ENCODE results near the gene SFXN5.

The SFXN5 gene

DNA sequence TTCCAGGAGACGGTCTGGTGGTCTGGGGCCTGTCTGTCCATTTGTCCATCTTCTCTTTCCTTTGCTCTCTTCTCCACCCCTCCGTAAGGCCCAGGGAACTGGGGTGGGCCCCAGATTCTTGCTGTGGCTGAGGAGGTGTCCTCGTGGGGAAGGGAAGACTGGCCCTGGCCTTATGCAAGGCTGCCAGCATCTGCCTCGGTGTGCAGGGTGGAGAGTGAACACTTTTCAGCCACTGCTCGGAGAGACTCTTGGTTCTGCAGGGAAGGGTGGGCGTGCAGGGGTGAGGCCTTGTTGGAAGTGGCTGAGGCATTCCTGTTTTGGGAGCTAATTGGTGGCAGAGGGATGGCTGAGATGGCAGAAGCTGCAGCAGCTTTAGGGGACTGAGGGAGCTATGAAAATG is 131.2 kb downstream of the SFXN5 start:
- no peak for DNase-seq (ENCODE audit: low spot score)

DNA sequence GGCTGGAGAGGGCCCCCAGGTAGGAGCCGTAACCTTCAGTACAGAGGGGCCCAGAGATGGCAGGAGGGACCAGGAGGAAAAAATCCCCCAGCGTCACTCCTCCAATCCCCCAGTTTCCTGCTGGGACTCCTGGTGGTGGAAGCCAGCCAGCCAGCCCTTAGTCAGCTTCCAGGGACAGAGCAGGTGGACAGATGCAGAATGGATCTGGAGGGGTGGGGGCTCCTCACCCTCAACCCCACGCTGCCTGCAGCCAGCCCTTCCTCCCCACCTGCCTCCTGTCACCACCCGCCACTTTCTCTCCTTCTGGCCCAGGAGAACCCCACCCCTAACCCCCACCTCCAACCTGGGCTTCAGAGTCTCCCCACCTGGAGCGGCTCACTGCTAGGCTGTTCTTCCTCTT is 133.1 kb downstream of the SFXN5 start:
- DNase-seq (ENCODE audit: low spot score): no peak

DNA sequence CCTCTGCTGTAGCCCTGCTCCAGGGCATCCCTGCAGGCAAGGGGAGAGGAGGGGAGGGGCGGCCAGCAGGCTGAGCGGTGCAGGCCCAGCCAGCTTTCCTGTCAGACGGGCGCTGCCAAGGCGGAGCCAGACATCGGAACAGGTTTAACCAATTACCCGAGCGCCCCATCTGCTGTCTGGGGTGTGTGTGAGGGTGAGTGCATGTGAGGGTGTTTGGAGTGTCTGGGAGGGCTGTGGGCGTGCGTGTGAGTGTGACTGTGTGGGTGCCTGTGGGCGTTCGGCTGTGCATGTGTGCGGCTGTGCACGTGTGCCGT is 134.2 kb downstream of the SFXN5 start:
- no peak for DNase-seq (ENCODE audit: low spot score)

DNA sequence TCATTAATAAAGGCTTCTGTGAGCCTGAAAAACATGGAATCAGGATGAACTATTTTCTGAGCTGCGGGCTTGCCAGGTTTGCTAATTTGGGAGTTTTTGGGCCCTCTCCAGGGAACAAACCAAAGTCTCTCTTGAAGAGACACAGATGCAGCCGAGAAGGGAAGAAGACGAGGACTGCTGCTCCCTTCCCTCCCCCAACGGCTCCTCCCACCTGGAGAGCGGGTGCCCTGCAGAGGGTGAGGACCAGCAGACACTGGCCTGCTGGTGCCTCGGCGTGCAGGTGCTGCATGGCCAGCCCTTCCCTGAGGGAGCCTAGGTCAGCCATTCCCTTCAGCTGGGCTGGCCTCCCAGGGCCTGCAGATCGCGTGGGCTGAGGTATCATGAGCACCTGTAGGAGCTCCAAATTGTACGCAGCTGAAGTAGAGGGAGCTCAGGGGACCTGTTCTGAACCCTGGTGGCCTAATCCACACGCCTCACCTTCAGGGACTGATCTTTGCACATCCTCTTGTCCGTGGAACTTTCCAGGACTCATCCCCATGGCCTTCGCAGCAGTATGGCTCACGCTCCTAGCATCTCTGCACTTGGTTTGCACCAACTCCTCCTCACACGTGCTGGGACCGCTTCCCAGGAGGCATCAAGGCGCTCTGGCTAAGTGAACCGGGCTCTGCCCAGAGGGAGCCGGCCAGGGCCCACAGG is 134.7 kb downstream of the SFXN5 start:
- no peak for DNase-seq (ENCODE audit: low spot score)

DNA sequence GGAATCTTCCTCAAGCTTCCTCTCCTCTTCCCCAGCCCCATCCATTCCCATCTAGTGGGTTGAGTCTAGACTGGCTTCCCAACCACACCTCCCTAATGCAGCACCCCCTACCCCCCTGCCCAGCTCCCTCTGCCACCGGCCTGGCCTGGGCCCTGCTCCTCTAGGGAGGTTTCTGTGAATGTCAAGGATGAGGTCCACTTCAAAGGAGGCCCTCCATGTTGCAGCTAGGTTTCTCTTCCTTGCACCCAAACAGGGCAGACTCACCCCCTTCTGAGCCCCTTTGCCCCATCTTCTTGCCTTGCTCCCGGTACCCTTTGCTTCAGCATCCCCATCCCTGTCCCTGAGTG is 135.9 kb downstream of the SFXN5 start:
- DNase-seq (ENCODE audit: low spot score): no peak

DNA sequence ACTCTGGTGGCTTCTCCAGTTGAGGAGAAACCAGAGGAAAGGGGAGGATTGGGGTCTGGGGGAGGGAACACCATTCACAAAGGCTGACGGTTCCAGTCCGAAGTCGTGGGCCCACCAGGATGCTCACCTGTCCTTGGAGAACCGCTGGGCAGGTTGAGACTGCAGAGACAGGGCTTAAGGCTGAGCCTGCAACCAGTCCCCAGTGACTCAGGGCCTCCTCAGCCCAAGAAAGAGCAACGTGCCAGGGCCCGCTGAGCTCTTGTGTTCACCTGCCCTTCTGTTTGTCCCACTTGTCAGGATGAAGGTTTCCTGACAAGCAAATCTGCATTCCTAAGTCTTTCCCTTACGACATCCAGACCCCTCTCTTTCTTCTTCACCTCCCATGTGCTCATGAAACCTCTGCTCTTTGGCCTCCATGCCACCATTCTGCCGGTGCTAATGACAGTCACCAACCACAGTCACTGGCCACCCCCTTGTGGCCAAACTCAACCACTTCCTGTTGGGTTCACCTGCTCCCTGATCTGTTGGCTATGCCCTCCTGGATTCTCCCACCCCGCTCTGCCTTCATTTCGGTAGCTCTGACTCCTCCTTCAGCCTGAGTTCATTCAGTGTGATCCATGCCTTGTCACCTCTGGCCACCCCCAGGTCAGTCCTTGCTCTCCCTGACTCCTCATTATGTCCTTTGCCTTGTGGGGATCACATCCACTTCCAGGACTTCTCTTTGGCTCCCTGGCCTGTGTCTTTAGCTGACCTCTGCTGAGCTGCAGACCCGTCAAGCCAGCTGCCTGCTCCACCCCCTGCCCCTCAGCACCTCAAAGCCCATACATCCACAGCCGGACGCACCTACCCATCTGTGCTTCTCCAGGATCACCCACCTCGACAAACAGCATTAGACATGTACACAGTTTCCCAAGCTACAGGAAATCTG is 136.6 kb downstream of the SFXN5 start:
- no peak for DNase-seq (ENCODE audit: low spot score)

DNA sequence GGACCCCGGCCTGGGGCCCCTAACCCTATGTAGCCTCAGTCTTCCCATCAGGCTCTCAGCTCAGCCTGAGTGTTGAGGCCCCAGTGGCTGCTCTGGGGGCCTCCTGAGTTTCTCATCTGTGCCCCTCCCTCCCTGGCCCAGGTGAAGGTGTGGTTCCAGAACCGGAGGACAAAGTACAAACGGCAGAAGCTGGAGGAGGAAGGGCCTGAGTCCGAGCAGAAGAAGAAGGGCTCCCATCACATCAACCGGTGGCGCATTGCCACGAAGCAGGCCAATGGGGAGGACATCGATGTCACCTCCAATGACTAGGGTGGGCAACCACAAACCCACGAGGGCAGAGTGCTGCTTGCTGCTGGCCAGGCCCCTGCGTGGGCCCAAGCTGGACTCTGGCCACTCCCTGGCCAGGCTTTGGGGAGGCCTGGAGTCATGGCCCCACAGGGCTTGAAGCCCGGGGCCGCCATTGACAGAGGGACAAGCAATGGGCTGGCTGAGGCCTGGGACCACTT is 137.8 kb downstream of the SFXN5 start:
- DNase-seq (ENCODE audit: low spot score): no peak

DNA sequence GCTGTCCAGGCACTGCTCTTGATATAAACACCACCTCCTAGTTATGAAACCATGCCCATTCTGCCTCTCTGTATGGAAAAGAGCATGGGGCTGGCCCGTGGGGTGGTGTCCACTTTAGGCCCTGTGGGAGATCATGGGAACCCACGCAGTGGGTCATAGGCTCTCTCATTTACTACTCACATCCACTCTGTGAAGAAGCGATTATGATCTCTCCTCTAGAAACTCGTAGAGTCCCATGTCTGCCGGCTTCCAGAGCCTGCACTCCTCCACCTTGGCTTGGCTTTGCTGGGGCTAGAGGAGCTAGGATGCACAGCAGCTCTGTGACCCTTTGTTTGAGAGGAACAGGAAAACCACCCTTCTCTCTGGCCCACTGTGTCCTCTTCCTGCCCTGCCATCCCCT is 138.3 kb downstream of the SFXN5 start:
- DNase-seq (ENCODE audit: low spot score): no peak

DNA sequence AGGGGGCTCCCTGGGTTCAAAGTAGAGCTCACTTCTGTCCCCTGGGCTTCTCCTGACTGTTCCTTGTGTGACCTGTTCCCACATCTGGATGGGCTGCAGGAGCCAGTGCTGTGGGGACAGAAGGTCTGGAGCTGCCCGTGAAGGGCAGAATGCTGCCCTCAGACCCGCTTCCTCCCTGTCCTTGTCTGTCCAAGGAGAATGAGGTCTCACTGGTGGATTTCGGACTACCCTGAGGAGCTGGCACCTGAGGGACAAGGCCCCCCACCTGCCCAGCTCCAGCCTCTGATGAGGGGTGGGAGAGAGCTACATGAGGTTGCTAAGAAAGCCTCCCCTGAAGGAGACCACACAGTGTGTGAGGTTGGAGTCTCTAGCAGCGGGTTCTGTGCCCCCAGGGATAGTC is 138.7 kb downstream of the SFXN5 start:
- no peak for DNase-seq (ENCODE audit: low spot score)

DNA sequence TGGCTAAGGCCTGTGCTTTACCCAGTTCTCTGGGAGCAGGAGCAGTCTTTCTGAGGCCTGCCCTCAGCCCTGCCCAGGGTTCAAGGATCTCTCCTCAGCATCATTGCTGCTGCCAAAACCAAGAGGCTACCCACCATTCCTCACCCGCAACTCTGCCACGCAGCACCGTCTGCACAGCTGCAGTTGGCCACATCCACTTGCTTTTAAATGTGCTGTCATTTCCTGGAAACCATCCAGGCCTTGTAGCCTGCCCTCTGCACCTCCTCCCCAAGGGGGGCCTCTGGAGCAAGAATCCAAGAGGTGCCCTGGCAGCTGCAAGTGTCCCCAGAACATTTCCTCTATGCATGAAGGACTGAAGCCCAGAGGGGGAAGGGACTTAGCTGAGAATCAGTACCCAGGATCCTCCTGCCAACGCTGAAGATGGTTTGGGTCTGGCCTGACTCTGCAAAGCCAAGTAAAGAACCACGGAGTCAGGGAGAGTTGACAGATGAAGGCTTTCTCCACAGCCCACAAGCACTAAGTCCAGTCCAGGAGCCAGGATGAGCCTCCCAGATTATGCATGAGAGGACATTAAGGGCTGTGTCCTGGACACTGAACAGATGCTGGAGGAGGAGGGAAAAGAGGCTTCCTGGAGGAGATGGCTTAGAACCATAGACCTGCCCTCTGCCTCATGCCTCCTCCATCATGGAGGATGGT is 139.3 kb downstream of the SFXN5 start:
- no peak for DNase-seq (ENCODE audit: low spot score)

DNA sequence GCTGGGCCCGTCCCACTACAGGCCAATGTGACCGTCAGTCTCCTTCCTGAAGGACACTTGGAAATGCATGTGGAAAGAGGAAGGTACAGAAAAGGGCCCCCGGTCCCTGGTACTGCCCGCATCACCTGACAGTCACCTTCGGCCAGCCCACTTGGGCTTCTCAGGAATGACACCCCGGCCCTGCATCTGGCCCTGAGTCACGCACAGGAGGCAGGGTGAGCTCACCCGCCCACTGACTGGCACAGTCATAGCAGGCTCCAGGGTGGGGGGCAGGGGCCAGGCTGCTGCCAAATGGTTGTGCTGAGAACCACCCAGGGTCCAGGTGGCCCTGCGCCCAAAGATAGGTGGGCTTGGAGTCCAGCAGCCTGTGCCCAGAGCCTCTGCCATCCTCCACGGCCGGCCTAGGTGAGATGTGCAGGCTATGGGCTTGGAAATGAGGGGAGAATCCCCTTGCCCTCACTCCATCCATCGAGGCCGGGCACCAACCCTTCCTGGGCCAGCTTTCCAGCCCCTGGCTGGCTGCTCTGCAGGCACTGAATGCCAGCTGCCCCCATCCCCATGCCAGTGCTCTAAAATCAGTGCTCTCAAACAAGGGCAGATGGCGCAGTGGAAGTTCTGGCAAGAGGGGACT is 140.1 kb downstream of the SFXN5 start:
- no peak for DNase-seq (ENCODE audit: low spot score)

DNA sequence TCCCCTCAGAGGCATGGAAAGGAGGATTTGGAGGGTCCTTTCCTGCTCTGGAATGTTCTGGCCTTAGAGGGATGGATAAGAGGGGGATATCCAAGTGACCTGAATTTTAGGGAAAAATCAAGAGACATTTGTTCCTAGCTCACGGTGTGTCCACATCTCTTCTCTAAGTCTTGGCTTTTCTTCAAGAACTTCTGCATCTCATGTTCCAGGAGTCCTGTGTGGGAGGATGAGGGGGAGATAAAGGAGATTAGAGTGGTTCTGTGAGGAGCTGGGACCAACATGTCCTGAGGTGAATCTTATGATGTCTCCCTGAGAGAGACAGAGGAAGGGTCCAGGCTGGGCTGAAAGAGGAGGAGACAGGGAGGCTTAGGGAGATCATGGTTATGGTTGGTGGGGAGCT is 142.5 kb downstream of the SFXN5 start:
- DNase-seq (ENCODE audit: low spot score): no peak

DNA sequence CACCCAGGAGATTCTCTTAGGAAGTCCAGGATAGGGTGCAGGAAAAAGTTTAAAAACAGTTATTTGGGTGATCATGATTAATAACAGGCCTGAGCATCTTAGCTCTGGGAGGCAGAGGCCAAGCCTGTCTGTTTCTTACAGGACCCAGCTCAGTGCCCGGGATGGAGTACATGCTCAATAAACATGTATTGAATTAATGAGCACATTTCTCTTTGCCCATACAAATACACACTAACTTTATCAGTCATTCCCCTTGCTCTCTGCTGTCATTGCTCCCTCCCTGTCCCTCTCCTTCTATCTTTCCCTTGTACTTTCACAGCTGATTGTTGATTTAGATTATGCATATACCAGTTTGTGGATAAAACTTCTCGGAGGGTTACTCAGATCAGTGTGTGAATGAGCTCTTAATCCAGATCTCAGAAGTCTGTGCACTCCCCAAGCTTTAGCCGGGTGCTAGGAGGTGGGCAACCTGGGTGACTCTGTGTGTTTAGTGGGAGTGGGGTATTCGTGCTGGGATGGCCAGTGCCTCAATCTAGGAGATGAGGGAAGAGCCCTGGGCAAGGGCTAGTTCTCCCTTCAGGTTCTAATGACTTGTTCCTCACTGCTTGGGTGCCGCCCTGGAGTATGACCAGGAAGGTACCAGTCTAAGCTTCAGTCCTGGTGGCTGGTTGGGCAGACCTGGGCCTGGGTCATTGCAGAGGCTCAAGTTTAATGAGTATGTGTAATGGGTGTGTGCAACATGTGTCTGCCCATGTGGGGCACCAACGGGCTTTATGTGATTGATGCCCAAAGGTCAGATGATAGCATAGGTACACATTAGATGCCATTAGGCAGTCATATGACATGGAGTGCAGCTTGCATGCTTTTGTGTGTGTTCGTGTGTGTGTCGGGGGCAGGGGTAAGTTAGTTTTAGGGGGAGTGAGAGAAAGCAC is 143.6 kb downstream of the SFXN5 start:
- no peak for DNase-seq (ENCODE audit: low spot score)

DNA sequence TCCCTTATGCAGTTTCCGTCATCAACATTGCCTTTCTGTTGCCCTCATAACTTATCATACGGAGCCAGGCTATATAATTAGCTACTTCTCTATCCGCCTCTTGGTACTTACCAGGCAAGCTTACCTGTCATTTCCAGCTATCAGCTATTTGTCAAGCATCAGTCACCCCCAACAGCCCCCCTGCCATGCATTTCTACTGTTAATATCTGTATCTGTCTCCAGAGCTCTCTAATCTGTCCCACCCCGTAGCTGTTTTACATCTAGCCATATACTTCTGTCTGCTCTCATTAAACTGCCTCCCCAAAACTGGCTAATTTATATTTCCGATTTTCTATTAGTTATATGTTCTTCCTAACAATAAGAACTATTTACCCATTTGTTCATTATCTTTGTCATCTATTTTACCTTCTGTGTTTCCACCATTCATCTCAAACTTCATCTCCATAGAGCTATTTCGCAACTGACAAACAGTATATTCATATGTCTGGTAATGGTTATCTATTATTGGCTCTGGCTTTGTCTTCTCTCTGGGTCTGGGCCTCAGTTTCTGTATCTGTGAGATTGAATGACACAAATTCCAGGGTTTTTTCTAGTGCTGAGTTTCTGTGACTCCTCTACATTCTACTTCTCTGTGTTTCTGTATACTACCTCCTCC is 144.6 kb downstream of the SFXN5 start:
- DNase-seq (ENCODE audit: low spot score): no peak

DNA sequence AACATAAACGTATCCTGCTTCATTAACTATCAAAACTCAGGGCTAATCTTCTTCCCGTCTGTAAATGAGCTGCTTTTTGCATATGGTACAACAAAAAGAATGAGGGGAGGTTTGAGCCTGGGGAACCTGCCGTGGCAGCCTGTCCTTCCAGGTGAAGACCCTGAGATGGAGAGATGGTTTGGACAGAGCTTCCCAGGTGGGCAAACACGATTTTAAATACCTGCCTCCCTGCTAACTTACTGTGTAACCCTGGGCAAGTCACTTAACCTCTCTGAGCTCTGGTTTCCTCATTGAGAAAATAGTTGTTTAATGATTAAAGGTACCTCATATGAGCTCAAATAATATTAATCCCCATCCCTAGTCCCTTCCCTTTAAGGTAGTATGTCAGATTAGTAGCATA is 145.1 kb downstream of the SFXN5 start:
- no peak for DNase-seq (ENCODE audit: low spot score)

DNA sequence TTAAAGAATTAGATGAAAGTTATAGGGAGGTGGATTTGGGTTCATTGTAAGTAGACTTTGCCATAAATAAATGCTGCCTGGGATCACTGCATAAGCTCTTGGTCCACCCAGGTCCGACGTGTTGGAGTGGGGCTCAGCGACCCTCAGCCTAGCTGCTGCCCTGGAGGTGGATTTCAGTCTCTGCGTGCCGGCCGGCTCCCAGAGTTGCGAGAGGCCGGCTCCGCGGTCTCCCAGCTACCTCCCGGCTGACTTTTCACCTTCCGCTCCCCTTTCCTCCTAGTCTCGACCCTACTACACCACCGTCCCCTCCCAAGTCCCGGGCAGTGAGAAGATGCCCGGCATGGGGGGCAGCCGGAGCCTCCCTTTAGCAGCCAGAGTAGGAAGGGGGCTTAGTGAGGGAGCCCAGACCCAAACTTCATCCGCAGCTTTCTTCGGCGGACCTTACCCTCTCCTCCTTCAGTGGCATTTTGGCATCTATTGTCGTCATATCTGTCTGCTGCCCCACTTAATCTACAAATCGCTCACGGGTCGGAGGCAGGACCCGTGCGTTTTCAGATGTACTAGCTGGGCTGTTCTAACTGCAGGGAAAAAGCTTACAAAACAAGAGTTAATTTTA is 146.1 kb downstream of the SFXN5 start:
- DNase-seq (ENCODE audit: low spot score): no peak

DNA sequence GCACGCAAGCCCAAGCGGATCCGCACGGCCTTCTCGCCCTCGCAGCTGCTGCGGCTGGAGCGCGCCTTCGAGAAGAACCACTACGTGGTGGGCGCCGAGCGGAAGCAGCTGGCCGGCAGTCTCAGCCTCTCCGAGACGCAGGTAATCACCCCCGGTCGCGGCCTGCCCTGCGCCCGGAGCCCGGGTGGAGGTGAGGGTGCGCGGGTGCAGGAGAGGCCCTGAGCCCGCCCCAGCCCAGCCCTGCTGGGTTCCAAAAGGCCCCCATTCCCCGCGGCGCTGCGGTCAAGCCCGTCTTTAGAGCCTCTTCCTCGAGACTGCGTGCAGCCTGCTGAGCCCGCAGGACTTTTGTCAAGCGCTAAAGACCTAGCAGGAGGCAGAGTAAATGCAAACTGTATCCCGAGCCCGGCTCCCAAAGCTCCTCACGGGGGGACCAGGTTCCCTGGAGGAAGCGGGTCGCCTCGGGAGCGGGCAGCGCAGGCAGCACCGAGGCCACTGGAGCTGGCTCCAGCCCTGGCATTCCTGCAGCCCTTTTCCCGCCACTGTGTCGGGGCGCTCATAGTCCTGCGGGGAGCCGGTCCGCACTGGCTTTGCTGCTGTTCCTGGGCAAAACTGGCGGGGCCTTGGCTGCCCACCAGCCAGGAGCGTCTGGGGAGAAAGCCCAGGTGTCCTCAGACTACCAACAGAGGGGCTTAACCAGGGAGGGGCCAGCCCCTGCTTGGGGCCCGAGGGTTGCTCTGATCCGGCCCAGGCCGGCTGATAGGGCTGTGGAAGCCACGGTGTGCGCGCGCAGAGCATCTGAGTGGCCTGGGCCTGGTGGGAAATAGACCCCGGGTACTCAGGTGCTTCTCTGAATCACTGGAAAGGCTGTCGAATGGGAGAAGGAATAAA is 146.9 kb downstream of the SFXN5 start:
- no peak for DNase-seq (ENCODE audit: low spot score)

DNA sequence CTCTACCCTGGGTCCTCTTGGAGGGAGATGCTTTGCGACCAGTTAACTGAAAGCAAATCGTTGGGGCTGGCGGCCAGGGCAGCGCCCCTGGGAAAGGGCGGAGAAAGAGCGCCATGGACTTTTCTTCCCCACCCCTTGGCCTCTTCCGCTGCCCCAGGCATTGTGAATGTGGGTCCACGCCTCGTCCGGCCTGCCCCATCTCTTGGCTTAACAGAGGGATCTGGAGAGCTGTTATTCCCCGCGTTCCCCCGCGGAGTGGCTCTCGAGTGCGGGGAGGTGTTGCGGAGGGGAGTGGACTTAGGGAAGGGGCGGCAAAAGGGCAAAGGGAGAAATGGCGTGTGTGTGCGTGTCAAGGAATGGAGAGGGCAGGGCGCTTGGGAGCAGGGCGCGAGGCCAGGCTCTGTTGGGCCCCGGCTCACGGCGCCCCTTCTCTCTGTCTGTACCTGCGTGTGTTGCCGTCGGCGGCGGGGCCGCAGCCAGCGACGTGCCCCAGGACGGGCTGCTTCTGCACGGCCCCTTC is 147.6 kb downstream of the SFXN5 start:
- no peak for DNase-seq (ENCODE audit: low spot score)

DNA sequence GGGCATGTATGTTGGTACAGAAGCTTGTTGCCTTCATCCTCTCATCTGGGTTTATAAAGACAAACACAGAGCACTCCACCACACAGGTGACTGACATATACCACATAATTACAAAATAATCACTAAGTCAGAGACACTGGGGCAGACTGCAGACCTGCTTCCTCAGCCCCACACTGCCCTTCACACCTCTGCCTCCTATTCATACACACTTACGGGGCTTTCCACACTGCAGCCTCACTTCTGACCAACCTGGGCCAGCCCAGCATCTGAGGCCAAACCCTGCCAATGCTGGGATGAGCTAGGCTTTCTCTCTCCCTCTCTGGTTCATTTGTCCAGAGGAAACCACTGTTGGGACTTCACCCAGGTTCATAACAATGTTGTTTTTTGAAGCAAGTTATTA is 149.7 kb downstream of the SFXN5 start:
- DNase-seq (ENCODE audit: low spot score): no peak
